Astrocyte of the hippocampus (primary cell): ENCODE results near the gene ETS1.

Source experiments
- DNase-seq: peaks from one replicate; pipeline ENCODE4 v3.0.0; 2011; ENCODE audit warnings: low read depth, low spot score

The ETS1 gene

GRCh38 chr11:128501632-128502549, 85.5 kb downstream of the ETS1 start:
- DNase-seq, result peak; percentile 79

GRCh38 chr11:128501008-128501407, 86.3 kb downstream of the ETS1 start:
- no peak for DNase-seq

DNA sequence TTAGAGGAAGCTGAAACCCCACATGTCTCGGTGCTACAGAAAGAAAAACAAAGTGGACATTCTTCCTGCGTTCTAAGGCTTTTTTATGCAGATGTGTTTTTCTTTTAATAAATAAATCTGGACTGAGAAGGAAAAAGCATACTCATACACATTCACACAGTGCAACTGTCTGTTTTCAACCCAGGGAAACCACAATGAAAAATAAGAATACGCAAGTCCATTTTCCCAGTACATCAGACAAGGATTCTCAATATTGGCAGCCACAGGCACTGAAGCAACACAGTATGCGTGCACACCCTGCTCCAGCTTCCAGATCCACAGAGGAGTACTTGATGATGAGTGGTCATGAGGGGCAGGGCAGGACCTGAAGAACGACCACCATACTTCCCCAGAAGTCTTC, 86.9 kb downstream of the ETS1 start:
- DNase-seq, result peak; percentile 49

DNA sequence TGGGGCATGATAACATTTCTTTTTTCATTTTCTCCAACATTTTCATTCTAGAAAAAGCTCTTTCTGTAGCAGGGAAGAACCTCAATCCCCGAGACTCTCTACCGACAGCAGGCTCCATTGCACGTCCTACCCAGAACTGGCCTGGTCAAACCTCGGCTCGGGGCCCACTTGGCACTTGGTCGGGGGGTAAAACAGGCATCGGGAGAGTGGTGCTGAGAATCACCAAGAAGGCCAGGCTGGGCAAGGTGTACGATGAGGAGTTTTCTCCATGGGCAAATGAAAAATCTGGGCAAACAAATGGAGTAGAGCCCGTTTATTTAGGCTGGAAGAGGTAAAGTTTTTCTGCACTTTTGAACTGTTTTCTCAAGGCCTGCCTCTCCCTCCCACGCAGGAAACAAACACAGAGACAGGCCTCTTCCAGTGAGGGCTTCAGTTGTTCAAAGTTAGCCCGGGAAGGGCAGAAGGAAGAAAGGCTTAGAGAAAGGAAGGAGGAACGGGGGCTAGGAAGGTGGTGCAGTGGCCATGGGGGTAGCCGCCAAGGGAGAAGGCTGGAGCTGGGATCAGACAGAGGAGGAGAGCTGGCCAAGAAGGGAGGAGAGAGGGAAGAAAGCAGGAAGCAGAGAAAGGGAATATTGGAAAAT, 87.6 kb downstream of the ETS1 start:
- DNase-seq, result no peak

GRCh38 chr11:128498721-128499245, 88.6 kb downstream of the ETS1 start:
- peak; percentile 60 for DNase-seq

DNA sequence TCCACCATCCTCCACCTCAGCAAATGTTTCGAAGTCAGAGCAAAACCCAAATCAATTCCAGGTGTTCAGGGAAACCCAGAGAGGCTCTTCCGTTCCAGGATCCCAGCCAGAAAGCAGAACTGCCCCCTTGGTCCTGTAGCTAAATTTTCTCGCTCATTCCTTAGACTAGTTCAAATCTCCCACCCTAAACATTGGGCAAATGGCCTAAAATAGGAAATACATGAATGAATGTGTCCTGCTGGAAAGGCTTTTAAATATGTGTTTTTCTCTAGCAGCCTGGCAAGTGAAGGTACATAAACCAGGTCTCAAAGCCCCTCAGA, 89.6 kb downstream of the ETS1 start:
- DNase-seq, result no peak

DNA sequence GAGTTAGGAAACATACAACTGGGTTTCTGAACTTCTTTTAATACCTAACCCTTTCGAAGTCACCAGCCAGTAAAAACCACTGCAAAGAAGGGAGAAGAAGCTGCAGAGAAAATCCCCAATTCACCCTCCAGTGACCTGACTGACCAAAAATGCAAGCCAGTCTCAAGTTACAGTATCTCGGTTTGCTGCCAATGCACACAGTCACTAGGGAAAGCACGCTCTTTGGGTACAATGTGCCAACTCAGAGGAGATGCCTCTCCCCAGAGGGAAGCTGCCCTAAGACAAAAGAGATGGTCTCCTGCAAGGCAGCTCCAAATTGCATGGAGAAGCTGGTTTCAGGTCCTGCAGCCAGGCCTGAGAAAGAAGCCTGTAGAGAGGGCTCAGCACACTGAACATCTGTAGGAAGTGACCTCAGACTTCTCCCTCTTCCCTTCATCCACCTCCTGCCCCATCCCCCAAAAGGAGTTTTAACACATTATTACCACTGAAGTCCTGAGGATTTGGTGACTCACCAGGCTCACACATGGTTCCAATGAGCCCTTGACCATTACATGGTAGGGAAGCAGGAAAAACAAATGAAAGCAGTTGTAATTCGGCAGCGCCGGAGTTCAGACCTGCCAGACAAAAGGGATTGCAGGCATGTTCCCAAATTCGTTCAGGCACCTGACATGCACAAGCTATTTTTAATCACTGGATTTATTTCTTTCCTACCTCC, 90.1 kb downstream of the ETS1 start:
- DNase-seq, result peak; percentile 94

DNA sequence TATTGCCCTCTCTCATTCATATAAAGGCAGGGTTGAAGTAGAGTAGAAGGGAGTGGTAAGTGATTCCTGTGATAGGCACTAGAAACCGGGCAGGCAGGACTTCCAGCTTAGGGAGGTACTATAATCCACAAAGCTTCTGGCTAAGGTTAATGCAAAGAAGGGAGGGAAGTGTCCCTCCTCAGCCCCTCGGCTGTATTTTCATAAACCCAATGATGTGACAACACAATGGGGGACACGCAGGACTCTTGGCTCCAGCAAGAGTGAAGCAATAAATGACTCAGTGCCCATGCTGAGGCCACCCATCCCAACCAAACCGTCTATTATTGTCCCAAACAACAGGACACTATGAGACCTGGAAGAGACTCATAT, 90.7 kb downstream of the ETS1 start:
- no peak for DNase-seq

- no peak for DNase-seq
Measured at GRCh38 chr11:128496249-128496648, 91.1 kb downstream of the ETS1 start.

- no peak for DNase-seq
Measured at GRCh38 chr11:128494418-128495332, 92.7 kb downstream of the ETS1 start.

GRCh38 chr11:128493570-128493965, 93.8 kb downstream of the ETS1 start:
- DNase-seq, result no peak

- DNase-seq, result no peak
Measured at GRCh38 chr11:128492903-128493569, 94.3 kb downstream of the ETS1 start.

GRCh38 chr11:128492461-128492860, 94.9 kb downstream of the ETS1 start:
- no peak for DNase-seq

- no peak for DNase-seq
Measured at GRCh38 chr11:128491195-128491936, 96.0 kb downstream of the ETS1 start.

- DNase-seq, result no peak
Measured at GRCh38 chr11:128490092-128490491, 97.3 kb downstream of the ETS1 start.

DNA sequence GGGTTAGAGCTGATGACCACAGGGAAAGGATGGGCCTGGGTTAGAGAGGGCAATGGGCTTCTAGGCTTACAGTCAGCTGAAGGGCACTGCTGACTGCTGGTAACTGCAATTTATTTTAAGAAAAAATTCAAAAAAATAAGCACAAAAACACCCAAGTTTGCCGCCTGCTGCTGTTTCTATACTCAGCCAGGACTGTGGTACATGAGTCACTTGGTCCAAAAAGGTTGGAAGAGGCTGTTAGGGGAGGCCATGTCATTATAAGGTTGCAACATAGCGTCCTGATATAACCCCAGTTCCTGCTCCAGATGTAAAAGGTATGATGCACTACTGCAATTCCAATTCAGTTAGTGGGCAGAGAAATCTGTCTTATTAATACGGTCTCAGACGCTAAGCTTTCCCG, 98.9 kb downstream of the ETS1 start:
- peak; percentile 52 for DNase-seq

DNA sequence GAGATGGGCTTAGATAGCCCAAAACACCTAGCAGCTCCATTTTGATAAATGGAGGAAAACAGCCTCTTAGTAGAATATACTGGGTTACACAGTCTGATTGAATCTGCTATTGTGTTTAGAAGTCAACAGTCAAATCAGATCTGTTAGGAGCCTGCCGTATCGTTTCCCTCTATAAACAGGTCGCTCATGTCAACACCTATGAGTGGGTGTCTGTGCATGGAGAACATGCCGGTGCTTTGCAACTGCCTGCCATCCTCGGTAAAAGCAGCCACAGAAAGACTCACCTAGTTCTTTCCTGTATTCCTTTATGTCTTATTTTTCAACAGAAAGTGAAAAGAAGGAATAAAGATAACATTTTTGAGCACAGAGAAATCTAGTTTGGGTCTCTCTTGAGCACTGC, 99.4 kb downstream of the ETS1 start:
- DNase-seq, result no peak

GRCh38 chr11:128484172-128484571, 103.2 kb downstream of the ETS1 start:
- no peak for DNase-seq

- no peak for DNase-seq
Measured at GRCh38 chr11:128483211-128483788, 104.1 kb downstream of the ETS1 start.
